Stomach (tissue), 4 donors: Measurements from ENCODE around the gene U2SURP.

Source experiments
- POLR2A ChIP-seq, 4 donors: fragments of 450-650 bp; IDR thresholded peaks; one replicate each; pipeline ENCODE4 v1.6.1; 2016; ENCODE audit warnings: antibody characterized with exemption in 4 of 4, control low read depth in 2 of 4, mild to moderate bottlenecking in 1 of 4, moderate library complexity in 1 of 4
- POLR2AphosphoS5 ChIP-seq, 3 donors: sonication (generic); formaldehyde crosslinking; IDR thresholded peaks; one replicate each; pipeline ENCODE4 v1.6.1; 2016; ENCODE audit warnings: antibody characterized with exemption in 3 of 3
- TF ChIP-seq, protein P1 (sequence below), 7 experiments: fragments of 450-650 bp in 4 of 7; fragments of 200-600 bp in 3 of 7; sonication (generic) in 3 of 7; IDR thresholded peaks; one replicate each; pipeline ENCODE4 v1.5.1; 2016 to 2019; ENCODE audit warnings: antibody characterized with exemption in 7 of 7, control low read depth in 2 of 7, mild to moderate bottlenecking in 1 of 7

- TF ChIP-seq, protein P1, sequence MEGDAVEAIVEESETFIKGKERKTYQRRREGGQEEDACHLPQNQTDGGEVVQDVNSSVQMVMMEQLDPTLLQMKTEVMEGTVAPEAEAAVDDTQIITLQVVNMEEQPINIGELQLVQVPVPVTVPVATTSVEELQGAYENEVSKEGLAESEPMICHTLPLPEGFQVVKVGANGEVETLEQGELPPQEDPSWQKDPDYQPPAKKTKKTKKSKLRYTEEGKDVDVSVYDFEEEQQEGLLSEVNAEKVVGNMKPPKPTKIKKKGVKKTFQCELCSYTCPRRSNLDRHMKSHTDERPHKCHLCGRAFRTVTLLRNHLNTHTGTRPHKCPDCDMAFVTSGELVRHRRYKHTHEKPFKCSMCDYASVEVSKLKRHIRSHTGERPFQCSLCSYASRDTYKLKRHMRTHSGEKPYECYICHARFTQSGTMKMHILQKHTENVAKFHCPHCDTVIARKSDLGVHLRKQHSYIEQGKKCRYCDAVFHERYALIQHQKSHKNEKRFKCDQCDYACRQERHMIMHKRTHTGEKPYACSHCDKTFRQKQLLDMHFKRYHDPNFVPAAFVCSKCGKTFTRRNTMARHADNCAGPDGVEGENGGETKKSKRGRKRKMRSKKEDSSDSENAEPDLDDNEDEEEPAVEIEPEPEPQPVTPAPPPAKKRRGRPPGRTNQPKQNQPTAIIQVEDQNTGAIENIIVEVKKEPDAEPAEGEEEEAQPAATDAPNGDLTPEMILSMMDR (IDR thresholded peaks at IDR 0.05), result no peak
- TF ChIP-seq POLR2A (IDR thresholded peaks at IDR 0.05) (no peak), POLR2AphosphoS5 (IDR thresholded peaks at IDR 0.05) (no peak)
Measured at GRCh38 chr3:143024351-143024960, 23.1 kb downstream of the U2SURP start.
